ENCODE data around the gene RNLS.
A peak's percentile ranks its signal among the peaks of the same experiment; 100 is the strongest.

Gene RNLS

DNA sequence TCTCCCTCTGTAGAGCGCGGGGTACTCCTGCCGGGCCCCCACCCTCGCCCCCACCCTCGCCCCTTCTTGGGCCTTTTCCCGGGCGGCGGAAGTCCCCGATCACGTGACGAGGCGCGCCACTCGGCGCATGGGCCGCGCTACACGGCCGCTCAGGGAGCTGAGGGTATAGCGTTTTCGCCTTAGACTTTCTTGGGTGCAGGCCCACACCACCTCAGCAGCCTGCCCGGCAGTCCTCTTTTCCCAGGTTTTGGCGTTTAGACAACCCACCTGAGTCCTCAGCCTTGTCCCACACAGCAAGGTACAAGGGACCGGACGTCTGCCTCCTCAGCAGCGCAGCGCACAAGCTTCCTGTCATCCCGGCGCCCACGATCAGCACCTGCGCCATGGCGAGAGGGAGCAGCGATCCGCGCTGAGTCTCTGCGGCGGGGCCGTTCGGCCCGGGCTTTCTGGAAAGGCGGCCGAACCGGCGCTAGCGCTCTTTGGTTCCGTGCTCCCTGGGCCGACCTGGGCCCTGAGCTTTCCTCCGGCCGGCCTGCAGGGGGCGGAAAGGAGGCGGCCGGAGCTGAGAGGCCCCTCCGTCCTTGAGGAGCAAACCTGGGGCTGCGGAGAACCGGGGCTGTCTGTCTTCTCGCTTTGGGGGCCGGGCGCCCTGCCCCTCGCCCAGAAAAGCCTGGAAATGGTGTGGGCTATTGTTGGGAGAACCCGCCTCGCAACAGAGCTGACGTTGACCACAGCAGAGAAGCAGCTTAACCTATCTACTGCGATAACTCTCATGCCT, at the start of gene RNLS:
RNLS (minus strand) TSS at position 513 of the 778 bp plus-strand sequence.
- no peak for DNase-seq (ENCODE audit: low read depth)

DNA sequence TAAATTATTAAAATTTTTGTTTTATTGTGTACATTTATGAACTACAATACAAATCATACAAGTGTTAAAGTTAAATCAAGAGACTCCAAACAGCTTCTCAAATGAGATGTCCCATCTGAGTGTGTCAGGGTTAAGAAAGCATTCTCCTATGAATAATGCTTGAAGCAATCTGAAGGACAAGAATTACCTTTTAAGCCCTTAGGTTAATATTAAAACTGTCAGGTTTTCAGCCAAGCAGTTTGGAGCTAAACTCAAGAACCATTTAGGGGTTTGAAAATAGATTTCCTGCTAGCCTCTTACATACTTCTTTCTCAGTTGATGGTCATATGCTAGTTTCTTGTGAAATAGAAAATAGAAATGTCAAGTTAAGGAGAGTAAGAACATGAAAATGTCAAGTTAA, 41.7 kb upstream of the RNLS start:
- DNase-seq (ENCODE audit: low read depth) = no peak

DNA sequence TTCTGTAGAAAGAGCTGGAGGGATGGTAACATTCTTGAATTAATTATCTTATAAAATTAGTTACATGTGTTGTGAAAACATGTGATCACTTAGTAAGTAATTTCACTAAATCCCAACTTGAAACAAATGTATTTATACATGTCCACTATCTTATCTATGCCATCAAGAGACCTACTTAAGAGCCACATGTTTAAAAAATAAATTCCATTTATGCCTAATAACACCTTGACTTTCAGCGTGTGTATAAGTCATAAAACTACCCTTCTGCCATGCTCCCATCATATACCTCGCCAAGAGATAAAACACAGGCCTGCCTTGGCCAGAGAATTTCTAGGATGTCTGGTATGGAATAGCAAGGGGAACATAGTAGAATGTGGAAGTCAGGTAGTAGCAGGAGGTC, 40.7 kb upstream of the RNLS start:
- no peak for DNase-seq (ENCODE audit: low read depth)

DNA sequence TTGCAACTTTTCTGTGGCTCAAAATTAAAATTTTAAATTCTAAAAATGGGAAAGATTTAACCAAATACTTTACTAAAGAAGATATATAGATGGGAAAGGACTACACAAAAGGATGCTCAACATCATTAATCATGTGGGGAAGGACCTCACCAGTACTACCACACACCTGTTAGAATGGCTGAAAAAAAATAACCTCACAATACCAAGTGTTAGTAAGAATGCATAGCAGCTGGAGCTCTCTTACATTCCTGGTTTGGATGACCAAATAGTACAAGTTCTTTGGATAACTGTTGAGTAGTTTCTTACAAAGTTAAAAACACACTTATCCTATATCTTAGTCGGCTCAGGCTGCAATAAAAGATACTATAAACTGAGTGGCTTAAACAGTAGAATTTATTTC, 37.3 kb upstream of the RNLS start:
- no peak for DNase-seq (ENCODE audit: low read depth)

DNA sequence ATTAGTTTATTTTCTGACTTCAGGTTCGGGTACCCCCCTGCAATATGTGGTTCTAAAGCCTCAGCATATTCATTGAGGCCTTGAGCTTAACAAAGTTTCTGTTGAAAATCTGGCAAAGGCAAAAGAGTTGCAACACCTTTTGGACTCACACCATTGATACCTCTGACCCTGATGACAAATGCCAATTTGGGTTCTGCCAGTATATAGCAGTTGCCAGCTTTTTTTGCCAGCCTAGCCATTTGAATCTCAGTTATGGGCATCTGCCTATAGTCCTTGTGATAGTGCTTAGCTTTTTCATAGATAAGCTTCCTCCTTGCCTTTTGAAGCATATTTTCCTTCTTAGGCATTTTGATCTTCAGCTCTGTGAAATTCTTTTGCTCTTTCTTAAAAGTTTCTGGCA, 35.4 kb upstream of the RNLS start:
- no peak for DNase-seq (ENCODE audit: low read depth)

DNA sequence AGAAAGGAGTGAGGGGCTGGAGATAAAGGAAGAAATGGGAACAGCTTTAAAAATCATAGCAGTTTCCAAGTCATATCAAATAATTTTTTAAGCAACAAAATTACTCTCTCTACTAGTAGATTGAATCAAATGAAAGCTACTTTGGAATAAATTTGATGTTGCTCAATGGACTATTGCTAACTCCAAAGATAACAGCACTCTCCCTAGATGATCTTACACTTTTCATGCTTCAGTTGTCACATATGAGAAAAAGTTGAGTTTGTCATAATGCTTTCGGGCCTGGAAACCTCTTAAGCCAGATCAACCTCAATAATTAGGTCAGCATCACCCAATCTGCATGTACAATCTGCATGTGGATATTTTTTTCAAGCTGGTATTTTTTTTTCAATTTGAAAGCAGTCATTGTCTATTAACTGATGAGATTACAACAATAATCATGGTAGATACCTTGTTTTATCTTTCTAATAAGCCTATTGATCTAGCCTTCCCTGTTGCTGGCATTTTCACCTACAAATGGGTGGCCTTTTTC, 34.7 kb upstream of the RNLS start:
- no peak for DNase-seq (ENCODE audit: low read depth)

DNA sequence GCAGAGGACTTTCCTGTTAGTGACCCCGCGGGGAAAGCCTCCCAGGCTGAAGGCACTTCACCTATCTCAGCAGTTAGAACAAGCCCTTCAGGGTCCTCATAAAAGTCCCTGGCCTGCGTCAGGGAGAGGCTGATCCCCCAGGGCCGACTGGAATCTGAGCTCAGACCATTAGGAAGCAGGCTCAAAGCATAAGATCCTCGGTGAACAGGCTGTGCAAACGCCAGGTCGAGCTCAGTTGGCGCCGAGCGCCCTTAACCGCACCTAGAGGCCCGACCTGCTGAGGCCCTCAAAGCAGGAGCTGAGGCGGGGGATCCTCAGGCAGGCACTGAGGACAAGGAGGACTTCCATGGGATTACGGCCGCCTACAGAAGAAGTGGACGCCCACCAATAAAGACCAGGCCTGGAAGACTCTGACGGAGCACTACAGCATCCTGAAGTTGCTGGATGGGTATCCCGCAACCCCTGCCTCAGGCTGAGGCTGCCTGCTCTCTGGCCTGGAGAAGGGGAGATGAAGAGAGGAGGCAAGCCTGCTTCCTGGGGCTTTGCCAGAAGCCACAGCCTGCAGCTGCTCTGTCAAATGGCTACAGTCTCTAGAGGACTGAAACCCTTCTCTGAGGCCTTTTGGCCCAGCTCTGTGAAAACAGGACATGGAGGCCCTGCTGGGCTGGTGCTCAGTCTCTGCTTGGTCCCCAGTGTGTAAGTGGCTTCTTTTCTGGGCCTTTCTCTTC, 33.3 kb upstream of the RNLS start:
- DNase-seq (ENCODE audit: low read depth) = no peak

DNA sequence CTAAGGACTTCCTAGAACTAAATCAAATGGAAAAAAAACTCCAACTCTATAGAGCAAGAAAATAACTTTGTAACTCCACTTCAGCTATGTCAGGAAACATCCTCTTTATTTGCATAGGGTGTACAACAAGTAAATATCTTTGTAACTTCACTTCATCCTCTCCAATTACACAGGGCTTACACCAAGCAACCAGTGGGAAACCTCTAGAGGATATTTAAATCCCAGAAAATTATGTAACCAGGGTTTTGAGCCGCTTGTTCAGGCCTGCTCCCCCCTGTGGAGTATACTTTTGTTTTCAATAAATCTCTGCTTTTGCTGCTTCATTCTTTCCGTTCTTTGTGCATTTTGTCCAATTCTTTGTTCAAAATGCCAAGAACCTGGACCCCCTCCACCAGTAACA, 25.7 kb upstream of the RNLS start:
- no peak for DNase-seq (ENCODE audit: low read depth)

DNA sequence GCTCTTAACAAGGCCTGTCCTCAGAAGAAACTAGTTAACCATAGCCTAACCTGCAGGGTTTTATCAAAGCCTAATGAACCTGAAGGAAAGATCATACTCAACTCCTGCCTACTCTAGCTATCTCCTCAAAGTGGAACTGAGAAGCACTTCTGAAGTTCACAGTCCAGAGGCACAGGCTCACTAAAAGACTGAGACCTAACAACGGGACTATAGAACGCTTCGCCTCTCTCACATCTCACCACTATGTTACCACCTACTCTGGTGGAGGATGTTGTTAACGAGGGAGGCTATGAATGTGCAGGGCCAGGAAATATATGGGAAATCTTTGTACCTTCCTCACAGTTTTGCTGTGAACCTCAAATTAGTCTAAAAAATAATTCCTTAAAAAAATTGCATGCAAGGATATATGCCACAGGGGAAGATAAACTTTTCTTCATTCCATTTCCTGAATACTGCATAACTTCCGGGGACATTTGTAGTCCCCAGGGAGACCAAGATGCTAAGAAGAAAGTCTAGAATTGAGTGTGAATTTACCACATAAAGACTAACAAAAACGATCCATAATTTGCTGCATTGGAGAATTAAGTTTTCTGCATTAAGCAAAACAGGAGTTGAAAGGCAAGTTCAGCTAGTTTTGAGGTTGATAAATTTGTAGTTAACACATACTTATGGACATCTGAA, 25.1 kb upstream of the RNLS start:
- no peak for DNase-seq (ENCODE audit: low read depth)

DNA sequence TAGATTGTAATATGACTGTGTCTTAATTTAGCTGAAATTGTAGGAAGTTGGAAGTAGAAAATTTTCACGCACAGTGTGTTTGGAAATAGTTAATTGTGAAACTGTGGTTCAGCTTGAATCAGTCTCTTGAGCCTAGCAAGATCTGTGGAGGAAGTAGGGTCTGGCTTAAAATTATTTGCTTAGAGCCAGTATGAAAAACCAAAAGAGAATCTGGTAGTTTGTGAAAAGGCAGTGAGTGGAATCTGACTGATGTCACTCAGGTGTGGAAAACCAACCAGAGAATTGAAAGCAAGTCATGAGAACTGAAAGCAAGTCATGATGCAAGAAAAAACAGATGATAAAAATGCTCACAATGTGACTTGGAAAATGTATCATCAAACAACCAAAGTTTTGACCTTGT, 14.9 kb upstream of the RNLS start:
- no peak for DNase-seq (ENCODE audit: low read depth)

DNA sequence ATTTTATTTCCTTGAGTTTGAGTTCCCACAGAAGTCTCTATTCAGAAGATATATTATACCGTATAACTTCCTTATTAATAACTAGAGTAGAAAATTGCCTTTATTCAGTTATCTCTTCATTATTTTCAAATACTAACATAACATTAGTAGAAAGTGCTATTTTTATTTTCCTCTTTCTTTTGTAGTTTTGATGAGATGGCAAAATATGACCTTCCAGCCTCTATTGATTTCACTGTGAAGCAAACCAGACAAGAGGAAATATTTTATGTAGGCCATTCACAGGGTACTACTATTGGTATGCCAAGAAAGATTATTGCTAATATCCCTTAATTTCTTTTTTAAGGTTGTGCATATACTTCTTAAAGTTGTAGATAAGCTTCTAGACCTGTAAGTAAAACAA, 11.4 kb upstream of the RNLS start:
- DNase-seq (ENCODE audit: low read depth) = no peak

DNA sequence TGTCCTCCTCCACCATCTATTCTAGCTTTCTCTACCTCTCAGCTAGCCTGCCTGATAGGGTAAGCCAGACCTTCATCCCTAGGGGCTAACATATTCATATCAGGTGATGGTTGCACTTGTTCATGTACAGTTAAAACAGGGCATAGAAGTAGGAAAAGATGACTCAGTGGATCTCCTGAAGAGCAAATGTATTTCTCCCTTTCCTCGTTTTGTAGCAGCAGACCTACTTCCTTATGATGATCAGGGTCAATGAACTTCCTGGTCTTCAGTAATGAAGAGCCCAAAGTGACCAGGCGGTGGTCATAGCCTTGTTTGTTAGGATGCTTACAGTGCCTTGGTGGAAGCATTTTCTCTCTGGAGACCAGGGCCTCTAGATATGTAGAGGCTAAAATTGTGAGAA, 9.8 kb upstream of the RNLS start:
- DNase-seq (ENCODE audit: low read depth) = no peak

DNA sequence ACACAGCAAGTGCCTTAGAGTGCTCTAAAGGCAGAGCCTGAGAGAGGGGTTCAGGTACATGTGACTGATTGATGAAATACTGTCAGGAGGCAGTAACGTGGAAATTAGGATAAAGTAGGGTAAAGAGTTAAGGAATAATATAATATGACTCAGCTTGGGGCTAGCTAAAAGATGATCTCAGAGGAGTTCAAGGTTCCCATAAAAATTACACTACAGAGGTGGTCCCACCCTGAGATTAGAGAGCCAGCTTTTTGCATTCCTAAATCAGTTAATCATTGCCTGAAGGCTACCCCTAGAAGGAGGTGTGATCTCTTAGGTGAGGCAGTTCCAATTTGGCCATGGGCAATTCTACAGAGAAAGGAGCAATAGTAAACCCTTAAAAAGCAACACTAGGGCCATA, 9.3 kb upstream of the RNLS start:
- DNase-seq (ENCODE audit: low read depth) = no peak

DNA sequence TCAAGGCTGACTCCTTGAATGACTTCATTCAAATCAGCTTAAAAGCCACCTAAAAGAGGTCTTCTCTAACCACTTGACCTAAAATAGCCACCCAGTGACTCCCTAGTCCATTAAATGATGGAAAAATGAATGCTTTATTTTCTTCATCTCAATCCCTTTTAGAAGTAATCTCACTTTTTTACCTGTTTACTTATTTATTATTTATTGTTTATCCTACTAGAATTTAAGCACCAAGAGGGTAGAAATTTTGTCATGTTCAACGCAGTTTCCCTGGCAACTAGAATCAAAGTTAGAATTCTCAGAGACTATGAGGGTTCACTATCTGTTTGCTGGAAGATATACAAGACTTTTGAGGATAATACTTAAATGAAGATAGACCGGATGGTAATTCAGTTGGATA, 3.3 kb upstream of the RNLS start, which contains the start of gene LIPJ:
LIPJ (plus strand) TSS at position 301 of the 400 bp plus-strand sequence. CDS start 3,926 bp downstream, outside the sequence.
- DNase-seq (ENCODE audit: low read depth) = no peak

DNA sequence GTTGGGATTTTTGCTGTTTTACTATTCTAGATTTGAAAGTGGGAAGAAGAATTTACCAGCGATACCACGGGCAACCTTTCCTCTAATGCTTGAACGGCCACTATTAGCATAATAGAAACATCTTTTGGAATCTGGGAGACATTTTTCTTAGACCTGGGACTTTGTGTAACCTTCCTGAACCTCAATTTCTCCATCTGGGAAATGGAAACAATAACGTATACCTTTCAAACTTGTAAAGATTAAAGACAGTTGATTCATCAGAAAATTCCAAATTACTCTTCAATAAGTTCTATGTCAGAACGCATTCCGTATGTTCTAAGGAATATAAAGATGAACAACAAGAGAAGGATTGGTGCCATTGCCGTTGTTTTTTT, 453 bp upstream of the RNLS start:
- no peak for DNase-seq (ENCODE audit: low read depth)

DNA sequence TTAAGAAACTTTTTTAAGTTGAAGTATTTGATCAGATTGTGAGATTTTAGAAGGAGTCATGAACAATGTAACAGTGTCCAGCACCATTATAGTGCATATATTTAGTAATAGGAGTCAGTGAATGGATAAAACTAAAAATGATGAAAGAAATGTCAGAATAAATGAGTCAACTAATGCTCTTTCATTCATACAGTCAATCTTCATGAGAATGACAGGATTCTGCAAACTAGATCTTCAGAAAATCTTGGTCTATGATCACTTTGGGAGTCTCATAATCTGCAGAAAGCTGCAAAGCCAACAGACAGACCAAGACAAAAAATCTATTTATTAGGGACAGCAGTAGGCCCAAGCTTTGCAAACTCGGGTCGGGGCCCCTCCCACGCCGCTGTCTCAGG, 710 bp downstream of the RNLS start:
- DNase-seq (ENCODE audit: low read depth) = no peak

DNA sequence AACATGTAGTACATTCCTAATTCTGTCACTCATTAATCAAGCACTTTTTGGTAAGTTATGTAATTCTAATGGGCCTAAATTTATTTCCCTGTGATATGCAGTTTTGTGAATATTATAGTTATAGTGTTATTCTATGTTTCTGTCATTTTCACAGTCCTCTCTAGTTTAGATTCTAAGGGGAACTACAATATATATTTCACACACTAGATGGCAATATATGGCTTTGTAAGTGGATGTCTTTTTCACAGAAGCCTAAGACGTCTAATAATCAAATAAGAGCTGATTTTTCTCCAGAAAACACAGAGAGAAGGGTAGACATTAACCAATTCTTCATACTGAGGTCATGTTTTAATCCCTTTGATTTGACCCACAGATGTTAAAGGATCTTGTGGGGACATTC, 18.0 kb downstream of the RNLS start:
- no peak for DNase-seq (ENCODE audit: low read depth)

DNA sequence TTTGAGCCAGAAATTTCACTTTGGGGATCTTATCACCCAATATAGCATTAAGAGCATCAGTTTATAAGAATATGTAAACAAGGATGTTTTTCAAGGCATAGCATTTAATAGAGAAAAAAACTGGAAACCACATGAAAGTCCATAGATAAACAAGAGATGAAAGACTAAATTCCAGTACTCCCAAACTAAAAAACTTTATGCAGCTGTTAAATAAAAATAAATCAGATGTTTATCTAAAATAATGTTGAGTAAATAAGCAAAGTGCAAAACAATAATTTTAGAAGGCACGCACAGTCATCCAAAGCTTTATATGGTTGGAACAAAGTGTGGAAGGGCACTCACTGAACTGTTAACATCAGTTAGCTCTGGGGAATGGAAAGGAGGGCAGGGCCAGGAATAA, 21.0 kb downstream of the RNLS start:
- no peak for DNase-seq (ENCODE audit: low read depth)

DNA sequence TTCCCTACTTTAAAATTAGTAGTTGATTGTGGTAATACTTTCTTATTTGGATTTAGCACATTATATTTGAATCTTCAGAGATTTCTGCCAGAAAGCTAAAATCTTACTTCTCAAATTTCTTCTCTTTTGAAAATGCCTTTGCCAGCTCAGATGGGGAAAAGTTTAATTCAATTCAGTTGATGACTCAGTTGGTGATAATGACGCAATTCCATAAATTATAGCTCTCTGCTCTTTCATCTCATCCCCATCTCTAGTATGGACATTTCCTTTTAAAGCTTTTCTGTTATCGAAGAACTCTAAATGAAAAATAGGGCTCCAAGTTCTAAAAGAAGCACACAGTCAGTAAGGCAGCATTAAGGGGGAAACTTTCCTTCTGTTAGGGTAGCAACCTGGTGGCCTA, 25.5 kb downstream of the RNLS start:
- peak; percentile 35 for DNase-seq (ENCODE audit: low read depth)

DNA sequence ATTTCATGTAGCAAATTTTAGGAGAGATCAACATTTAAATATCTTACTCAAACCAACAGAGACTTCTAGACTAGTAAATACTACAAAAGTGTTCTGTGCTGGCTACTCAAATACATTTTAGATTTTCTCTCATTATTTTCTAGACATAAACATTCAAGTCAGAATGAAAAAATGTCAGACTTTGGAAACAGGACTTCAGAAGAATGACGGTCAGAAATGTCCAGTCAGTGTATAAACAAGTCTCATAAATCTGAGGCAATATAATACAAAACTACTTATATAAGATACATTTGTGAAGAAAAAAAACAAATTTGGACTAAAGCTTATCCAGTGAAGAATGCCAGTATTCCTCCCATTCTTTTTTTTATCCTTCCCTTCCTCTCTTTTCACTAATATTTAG, 25.9 kb downstream of the RNLS start:
- DNase-seq (ENCODE audit: low read depth) = no peak

DNA sequence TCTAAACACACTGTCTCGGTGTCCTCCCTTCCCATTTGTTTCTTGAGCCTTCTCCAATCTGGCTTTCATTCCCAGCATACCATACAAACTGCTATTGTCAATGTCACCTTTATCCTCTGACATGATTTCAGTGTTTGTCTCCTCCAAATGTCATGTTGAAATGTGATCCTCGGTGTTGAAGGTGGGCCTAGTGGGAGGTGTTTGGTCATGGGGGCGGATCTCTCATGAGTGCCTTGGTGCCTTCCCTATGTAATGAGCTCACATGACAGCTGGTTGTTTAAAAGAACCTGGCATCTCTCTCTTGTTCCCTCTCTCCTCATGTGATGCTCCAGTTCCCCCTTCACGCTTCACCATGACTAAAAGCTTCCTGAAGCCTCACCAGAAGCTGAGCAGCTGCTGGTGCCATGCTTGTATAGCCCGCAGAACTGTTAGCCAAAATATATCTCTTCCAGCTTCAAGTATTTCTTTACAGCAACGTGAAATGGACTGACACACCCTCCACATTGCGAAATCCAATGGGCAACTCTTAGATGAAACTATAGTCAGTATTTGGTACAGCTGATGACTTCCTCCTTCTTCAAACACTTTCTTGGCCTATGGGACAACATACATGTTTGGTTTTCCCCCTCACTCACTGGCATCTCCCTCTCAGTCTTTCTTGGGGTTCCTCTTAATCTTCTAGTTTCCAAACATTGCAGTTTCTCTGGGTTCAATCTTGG, 27.8 kb downstream of the RNLS start:
- no peak for DNase-seq (ENCODE audit: low read depth)

DNA sequence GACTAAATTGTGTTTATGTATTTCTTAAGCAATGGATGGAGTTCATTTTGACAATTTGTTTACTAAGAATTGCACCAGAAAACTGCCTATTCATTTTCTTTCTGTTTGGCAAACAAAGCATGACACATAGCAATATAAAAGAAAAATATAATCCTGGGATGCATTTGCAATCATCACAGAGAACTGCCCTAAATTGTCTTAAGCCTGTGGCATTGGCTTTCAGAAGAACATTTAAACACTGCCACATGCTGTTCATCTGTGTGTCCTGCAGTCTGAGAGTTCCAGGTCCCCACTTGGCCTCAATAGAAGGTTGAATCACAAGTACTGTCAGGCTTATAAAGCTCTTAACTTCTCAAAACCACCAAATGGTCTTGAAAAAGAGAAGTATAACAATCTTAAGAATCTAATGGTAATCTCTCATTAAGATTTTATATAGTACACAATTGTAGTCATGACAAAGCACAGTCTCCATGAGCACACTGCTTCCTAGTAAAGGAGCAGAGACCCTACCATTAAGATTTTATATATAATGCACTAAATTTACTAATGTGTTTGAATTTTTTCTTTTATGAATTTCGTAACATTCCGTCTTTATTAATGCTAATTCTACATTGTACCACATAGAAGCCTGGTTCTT, 29.9 kb downstream of the RNLS start:
- DNase-seq (ENCODE audit: low read depth) = peak; percentile 84
